GM19240 (cell line): Measurements from ENCODE around the gene ATP6V1C2.

Source experiments
- DNase-seq: peaks from one replicate; pipeline ENCODE4 v3.0.0; 2011; ENCODE audit warnings: low spot score; ENCODE audit not compliant: insufficient read length

Gene ATP6V1C2, protein sequence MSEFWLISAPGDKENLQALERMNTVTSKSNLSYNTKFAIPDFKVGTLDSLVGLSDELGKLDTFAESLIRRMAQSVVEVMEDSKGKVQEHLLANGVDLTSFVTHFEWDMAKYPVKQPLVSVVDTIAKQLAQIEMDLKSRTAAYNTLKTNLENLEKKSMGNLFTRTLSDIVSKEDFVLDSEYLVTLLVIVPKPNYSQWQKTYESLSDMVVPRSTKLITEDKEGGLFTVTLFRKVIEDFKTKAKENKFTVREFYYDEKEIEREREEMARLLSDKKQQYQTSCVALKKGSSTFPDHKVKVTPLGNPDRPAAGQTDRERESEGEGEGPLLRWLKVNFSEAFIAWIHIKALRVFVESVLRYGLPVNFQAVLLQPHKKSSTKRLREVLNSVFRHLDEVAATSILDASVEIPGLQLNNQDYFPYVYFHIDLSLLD

DNA sequence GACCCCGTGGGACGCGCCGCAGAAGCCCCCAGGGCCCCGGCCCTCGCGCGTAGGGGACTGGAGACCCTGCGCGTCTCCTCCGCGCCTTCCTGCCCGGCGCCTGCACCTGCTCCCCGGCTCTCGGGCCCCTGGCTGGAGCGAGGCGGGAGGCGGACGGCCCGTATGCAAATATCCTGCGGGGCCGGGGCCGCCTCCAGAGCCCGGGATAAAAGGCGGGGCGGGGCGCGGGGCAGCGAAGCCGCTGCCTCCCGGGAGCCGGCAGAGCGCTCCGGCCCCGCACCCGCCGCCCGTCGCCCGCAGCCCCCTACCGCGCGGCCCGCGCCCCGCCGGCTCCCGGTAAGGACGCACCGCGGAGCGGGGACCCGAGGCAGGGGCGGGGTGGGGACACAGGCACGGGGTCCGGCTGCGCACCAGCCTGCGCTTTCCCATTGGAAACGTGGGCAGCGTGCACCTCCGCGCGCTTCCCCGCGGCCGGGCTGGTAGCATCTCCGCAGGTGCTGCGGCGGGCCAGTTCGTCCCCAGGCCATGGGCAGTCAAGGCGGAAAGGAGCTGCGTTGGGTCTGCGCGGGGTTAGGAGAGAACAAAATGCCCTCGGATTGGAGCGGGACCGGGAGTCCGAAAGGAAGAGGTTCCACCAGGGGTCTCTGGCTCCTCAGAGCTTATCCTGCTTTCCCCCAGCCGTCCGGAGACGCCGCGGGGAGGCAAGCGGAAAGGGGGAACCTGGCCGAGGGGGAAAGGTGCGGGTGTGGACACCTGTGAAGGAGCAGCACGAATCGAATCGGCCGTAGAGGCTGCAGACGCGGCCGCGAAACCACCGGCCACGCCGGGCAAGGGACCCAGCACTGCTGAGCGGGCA lies at the start of gene ATP6V1C2:
ATP6V1C2 (plus strand) TSS at position 235 of the 856 bp plus-strand sequence. CDS start 1,220 bp downstream, outside the sequence.
- no peak for DNase-seq

- no peak for DNase-seq
Measured at GRCh38 chr2:10675131-10675530, 46.3 kb upstream of the ATP6V1C2 start.

DNA sequence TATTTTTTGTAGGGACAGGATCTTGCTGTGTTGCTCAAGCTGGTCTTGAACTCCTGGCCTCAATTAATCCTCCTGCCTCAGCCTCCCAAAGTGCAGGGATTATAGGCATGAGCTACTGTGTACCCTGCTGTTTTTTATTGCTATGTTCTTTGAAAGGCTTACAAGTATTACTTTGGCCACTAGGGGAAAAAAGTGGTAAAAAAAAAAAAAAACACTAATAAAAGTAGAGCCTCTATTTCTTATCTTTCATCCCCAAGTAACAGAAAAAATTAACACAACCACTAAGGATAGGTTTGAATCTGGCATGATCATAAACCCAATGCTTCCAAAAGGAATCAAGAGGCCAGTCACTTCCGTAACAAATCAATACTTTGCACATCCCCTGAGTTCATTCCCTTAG lies 43.2 kb upstream of the ATP6V1C2 start:
- no peak for DNase-seq

DNA sequence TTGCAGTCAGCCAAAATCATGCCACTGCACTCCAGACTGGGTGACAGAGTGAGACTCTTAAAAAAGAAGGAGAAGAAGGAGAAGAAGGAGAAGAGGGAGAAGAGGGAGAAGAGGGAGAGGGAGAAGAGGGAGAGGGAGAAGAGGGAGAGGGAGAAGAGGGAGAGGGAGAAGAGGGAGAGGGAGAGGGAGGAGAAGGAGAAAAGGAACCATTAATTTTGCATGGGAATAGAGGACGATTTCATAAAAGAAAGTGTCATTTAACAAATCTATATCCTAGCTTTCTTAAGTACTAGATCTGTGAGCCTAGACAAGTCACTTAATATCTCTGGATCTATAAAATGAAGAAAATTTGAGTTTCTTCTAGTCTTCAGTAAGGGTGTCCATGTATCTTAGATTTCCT lies 41.2 kb upstream of the ATP6V1C2 start:
- no peak for DNase-seq

GRCh38 chr2:10680957-10681356 lies 40.5 kb upstream of the ATP6V1C2 start:
- DNase-seq = no peak

DNA sequence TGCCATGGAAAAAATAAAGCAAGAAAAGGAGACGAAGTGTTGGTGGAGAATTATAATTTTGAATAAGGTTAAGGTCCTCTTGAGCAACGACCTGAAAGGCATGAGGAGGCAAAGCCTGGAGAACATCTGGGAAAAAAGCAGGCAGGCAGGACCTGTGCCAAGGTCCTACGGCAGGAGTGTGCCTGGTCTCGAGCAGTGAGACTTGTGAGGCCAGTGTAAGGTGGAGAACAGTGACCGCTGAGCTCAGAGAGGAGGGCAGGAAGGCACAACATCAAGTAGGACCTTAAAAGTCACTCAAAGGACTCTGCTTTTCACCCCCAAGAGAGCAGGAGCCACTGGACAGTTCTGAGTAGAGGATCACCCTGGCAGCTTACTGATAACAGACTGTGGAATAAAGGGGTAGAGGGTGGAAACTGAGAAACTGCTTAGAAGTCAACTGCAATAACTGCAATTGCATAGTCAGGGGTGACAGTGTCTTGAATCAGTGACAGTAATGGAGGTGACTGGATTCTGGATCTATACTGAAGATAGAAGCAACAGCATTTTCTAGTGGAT lies 35.2 kb upstream of the ATP6V1C2 start:
- no peak for DNase-seq

DNA sequence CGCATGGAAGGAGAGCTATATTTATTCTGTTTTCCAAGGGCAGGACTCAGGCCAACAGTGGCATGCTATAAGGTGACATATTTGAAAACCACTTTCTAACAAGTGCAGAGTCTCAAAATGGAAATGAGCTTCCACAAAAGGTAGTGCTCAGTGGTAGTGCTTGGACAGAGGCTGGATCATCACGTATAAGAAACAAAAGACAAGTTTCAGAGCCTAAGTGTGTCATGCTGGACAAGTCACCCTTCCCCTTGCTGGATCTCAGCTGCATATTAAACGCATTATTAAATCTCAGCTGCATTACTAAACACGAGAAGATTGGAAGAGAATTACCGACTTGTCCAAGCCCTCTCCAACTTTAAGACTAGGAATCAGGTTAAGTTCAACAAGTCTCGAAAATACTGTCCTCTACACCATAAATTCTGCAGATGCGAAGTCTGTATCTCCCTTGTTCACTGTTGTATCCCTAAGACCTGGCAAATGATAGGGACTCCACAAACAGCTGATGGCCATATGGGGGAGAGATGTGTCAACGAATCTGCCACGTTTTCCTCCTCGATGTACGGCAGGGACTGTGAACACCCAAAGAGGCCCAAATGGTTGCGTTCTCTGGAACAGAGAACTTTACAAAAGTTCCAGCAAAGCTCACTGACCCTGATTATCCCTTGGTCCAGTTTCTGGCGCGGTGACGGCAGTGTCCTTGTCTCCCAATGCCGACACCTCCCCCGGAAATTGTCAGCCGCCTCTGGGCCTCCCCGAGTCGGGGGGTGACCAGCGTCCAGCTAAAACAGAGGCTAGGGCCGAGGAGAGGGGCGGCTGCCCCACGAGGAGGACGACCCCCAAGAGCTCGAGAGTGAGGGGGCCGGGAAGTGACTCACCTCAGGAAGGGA lies 32.3 kb upstream of the ATP6V1C2 start:
- peak; percentile 4 for DNase-seq

- DNase-seq = no peak
Measured at GRCh38 chr2:10691521-10691920, 29.9 kb upstream of the ATP6V1C2 start.

DNA sequence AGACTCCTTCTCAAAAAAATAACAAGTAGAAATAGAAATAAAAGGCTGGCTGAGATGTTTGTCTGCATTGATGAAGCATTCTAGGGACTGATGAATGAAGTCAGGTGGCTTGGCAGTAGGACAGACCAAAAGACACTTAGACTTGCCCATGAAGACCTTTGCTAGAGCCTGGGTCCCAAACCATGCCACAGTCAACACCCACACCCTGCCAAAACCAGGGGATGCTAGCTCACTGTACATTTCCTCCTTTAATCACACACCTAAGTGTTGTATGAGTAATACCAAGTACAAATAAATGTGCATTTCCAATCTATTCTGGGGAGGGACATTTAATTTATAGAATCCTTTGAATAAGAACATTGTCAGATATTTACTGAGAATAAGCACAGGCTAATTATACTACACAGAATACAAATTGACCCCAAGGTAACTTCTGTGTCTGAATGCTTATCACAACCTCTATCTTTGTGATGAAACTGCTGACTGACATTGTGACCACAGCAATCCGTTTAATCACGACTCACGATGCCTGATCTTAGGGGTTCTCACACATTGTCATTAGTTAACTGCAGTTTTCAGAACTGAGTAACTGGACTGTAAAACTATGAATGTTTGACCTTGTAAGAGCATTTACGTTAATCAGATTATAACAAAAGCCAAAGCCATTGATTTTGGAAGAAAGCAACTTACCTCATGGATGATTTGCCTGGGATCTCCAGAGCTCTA lies 21.2 kb upstream of the ATP6V1C2 start:
- DNase-seq = no peak

DNA sequence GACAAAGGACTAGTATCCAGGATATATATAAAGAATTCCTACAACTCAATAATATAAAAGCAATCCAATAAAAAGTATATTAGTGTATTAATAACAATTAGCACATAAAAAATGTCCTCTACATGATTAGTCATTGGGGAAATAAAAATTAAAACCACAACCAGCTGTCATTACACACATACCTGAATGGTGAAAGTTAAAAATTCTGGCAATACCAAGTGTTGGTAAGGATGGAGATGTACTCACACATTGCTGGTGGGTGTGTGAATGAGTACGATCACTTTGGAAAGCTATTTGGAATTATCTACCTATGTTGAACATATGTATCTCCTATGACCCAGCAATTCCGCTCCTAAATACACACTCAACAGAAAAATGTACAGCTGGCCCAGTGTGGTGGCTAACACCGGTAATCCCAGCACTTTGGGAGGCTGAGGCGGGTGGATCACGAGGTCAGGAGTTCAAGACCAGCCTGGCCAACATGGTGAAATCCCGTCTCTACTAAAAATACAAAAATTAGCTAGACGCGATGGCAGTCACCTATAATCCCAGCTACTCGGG lies 17.3 kb upstream of the ATP6V1C2 start:
- DNase-seq = no peak

DNA sequence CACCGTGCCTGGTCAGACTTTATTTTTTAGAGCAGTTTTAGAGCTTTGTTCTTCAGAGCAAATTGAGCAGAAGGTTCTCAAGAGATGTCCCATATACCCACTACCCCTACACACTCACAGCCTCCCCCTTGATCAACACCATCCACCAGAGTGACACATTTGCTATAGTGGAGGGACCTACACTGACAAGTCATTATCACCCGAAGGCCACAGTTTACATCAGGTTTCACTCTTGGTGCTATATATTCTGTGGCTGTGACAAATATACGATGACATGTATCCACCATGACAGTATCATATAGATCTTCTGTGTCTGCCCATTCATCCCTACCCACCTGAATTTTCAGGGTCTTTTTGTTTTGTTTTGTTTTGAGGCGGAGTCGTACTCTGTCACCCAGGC lies 15.4 kb upstream of the ATP6V1C2 start:
- DNase-seq = no peak

DNA sequence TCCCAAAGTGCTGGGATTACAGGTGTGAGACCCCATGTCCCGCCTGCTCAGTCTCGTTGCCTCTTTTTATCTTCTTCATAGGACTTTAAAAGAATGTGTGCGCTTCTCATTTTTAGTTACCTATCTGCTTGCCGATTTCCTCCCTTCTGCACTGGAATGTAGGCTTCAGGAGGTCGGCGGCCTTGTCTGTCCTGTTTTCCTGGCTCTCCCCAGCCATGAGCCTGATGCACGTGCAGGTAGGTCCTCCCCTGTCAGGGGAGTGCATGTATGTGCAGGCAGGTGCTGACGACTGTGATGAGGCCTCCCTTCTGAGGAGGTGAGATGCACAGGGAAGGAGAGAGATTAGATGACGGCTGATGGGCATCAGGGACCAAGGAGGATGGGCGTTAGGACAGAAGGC lies 13.6 kb upstream of the ATP6V1C2 start:
- DNase-seq = no peak

DNA sequence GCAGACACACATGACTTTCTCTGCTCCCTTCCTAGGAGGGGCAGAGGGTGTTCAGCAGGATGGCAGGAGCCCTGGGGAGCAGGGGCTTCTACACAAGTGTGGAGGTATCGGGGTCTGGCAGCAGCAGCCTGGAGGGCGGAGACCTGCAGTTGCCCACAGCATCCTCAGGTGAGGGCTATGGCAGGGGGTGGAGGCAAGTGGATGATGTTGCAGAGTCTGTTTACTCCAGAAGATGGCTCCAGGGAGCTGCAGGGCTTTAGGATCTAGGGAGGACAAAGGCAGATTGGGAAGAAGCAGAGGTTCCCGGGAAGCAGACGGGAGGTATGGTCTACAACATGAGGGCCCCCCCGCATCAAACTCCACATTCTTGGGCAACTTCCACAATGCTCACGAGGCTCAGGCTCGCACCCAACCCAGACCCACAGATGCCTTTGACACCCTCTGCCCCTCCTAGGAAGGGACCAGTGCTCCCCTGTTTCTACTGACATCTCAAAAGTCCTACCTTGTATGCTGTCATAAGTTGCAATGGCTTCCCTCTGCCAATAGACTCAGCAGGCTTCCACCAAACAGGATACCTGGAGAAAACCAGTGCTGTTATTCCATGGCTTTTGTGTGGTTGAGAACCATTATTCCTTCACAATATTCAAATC lies 12.0 kb upstream of the ATP6V1C2 start:
- DNase-seq = no peak

DNA sequence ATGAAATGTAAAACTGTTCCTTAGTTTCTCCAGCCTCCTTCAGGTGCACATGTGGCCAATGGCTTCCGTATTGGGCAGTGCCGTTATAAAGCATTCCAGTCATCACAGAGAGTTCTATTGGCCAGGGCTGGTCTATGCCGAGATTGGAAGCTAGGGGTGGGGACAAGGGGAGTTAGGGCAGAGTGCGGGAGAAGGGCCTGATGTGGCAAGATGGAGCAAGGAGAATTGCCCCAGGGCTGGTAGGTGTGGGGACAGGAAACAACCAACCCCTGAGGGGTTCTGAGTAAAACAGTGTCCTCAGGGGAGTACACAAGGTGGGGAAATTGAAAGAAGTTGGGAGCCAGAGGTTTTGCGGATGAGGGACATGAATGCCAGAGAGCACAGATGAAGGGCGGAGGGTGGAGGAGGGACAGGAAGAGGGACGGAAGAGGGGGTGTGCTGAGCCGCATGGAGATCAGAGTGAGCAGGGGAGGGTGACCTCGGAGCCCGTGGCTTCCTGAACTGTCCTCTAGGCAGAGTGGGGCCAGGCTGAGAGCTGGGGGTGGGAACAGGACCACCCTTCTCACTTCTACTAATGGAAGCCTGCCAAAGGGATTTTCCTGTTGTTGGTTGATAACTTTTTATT lies 9.1 kb upstream of the ATP6V1C2 start:
- no peak for DNase-seq

DNA sequence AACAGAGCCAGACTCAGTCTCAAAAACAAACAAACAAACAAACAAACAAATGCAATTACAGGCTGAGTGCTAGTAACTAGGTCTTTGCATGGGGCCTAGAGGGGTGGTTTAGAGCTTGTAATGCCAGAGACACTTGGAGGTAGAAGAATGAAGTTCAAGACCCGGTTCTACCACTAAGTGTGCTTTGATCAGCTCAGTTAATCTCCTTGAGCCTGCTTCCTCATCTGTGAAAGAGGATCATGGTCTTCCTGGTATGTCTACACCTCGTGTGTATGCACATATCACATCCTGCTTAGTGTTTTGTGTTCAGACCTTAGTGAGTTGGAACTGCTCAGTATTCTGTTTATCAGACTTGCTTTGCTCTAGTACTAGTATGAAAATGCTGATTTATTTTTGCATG lies 4.8 kb upstream of the ATP6V1C2 start:
- no peak for DNase-seq

- DNase-seq = no peak
Measured at GRCh38 chr2:10717628-10718027, 3.8 kb upstream of the ATP6V1C2 start.

DNA sequence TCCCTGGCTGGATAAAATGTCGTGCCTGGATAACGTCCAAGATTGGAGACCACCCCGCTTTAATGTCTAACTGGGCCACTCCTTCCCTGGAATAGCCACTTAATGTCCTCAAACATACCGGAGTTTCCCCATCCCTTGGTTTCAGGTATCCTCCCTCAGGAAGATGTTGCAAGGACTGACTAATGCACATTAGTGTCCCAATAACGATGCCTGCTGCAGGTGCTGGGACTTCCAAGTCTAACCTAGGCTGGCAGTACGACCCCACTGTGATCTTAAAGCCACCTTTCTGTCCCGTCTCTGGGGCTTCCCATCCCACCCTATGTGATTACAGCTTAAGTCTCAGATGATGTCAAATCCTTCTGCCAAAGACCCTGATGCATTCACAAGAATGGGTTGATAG lies 1.1 kb upstream of the ATP6V1C2 start:
- DNase-seq = no peak

GRCh38 chr2:10720947-10721395 lies 459 bp upstream of the ATP6V1C2 start:
- no peak for DNase-seq

- DNase-seq = no peak
Measured at GRCh38 chr2:10722252-10722825, 909 bp downstream of the ATP6V1C2 start.
